DND-41 (cell line): ENCODE measurements around the gene CACNB1.

Experiments
- EZH2 ChIP-seq: IDR thresholded peaks from 3 replicates; pipeline ENCODE4 v1.6.1; 2012; ENCODE audit warnings: borderline replicate concordance, low read depth, mild to moderate bottlenecking, moderate library complexity, low read length, inconsistent platforms; ENCODE audit not compliant: severe bottlenecking
- TF ChIP-seq, protein P1 (sequence below): IDR thresholded peaks from 2 replicates; pipeline ENCODE4 v1.5.1; 2012; ENCODE audit warnings: borderline replicate concordance, low read length, moderate library complexity, mild to moderate bottlenecking; ENCODE audit not compliant: poor library complexity, severe bottlenecking; ENCODE audit errors: extremely low read depth

DNA sequence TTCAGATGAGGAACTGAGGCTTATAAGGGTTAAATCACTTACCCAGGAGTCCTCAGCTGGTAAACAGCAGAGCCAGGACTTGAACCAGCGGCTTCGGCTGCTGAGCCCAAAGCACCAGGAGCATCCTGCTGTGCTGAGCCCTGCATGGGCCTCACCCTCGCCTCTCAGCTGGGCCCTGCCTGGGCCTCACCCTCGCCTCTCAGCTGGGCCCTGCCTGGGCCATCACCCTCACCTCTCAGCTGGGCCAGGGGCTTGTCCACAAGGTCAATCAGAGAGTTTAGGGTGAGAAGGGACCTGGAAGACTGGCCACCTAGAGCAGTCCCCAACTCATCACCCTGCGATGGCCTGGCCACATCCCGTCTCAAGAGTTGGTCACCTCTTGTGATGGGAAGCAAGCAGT lies 24.1 kb upstream of the CACNB1 start:
- TF ChIP-seq, protein P1, sequence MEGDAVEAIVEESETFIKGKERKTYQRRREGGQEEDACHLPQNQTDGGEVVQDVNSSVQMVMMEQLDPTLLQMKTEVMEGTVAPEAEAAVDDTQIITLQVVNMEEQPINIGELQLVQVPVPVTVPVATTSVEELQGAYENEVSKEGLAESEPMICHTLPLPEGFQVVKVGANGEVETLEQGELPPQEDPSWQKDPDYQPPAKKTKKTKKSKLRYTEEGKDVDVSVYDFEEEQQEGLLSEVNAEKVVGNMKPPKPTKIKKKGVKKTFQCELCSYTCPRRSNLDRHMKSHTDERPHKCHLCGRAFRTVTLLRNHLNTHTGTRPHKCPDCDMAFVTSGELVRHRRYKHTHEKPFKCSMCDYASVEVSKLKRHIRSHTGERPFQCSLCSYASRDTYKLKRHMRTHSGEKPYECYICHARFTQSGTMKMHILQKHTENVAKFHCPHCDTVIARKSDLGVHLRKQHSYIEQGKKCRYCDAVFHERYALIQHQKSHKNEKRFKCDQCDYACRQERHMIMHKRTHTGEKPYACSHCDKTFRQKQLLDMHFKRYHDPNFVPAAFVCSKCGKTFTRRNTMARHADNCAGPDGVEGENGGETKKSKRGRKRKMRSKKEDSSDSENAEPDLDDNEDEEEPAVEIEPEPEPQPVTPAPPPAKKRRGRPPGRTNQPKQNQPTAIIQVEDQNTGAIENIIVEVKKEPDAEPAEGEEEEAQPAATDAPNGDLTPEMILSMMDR = no peak
- TF ChIP-seq EZH2 = no peak
